GM18520 (cell line): ENCODE data around the gene PRPF6.

Experiments used
- ATAC-seq: cut with Tn5 transposase; IDR thresholded peaks from one replicate; pipeline ENCODE4 v1.9.1; 2021; ENCODE audit not compliant: unreplicated experiment

PRPF6 gene

GRCh38 chr20:64045346-64046011, 64.5 kb downstream of the PRPF6 start:
- ATAC-seq, result no peak

GRCh38 chr20:64047046-64047389, 66.1 kb downstream of the PRPF6 start:
- no peak for ATAC-seq

GRCh38 chr20:64047968-64048401, 67.1 kb downstream of the PRPF6 start:
- ATAC-seq, result no peak

- ATAC-seq, result no peak
Measured at GRCh38 chr20:64048402-64049044, 67.6 kb downstream of the PRPF6 start.

GRCh38 chr20:64049060-64049877, 68.3 kb downstream of the PRPF6 start, which contains the start of gene SOX18:
TSS of gene SOX18 (minus strand) at chr20:64049639. CDS start at chr20:64049516, 123 bp downstream.
- no peak for ATAC-seq

- no peak for ATAC-seq
Measured at GRCh38 chr20:64049878-64050260, 68.9 kb downstream of the PRPF6 start.

- no peak for ATAC-seq
Measured at GRCh38 chr20:64050261-64051032, 69.5 kb downstream of the PRPF6 start.

- no peak for ATAC-seq
Measured at GRCh38 chr20:64051033-64051452, 70.1 kb downstream of the PRPF6 start.

GRCh38 chr20:64051561-64052325, 70.8 kb downstream of the PRPF6 start:
- no peak for ATAC-seq

- no peak for ATAC-seq
Measured at GRCh38 chr20:64052326-64052722, 71.4 kb downstream of the PRPF6 start.

- ATAC-seq, result no peak
Measured at GRCh38 chr20:64052987-64053840, 72.3 kb downstream of the PRPF6 start.

GRCh38 chr20:64053841-64054661, 73.1 kb downstream of the PRPF6 start:
- ATAC-seq, result no peak

GRCh38 chr20:64055396-64055892, 74.5 kb downstream of the PRPF6 start:
- ATAC-seq, result no peak

- ATAC-seq, result no peak
Measured at GRCh38 chr20:64055893-64056638, 75.1 kb downstream of the PRPF6 start.

- ATAC-seq, result no peak
Measured at GRCh38 chr20:64056639-64056888, 75.6 kb downstream of the PRPF6 start.

- no peak for ATAC-seq
Measured at GRCh38 chr20:64056889-64057627, 76.1 kb downstream of the PRPF6 start.
